T-helper 1 cell treated with Interleukin-12 subunit alpha and Interleukin-12 subunit beta and Interleukin-4 antibody, amounts not matched to agents 30 μg/mL and 1 μg/mL, for 36 hours (primary cell): ENCODE measurements around the gene EVA1A.

Source experiments
- H3K27ac Mint-ChIP-seq: one replicate; pipeline ENCODE4 v1.8.0; 2021; ENCODE audit warnings: mild to moderate bottlenecking, mixed read lengths
- H3K27me3 Mint-ChIP-seq: one replicate; pipeline ENCODE4 v1.8.0; 2021; ENCODE audit warnings: low read depth, mixed read lengths
- H3K36me3 Mint-ChIP-seq: one replicate; pipeline ENCODE4 v1.8.0; 2021; ENCODE audit warnings: low read depth, mixed read lengths
- H3K4me1 Mint-ChIP-seq: one replicate; pipeline ENCODE4 v1.8.0; 2021; ENCODE audit warnings: low read depth, mixed read lengths
- H3K4me3 Mint-ChIP-seq: one replicate; pipeline ENCODE4 v1.8.0; 2021; ENCODE audit warnings: mild to moderate bottlenecking, moderate library complexity, mixed read lengths
- H3K9me3 Mint-ChIP-seq: one replicate; pipeline ENCODE4 v1.8.0; 2021; ENCODE audit warnings: mixed read lengths

EVA1A gene

DNA sequence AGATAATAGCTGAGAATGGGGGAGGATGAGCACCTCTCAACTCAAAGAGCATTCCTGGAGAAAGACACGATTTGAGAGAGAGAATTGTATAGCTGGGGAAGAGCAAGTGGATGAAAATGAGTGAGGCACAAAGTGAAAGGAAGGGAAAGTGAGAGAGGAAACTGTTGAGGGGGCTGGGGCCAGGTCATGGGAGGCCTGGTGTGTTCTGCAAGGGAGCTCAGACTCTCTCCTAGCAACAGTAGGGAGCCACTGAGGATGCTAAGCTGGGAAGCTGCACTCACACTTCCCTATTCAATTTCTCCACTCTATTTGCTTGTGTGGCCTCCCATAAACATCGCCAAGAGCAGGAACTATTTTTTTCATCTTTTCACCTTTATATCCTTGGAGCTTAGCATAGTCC lies 14.8 kb downstream of the EVA1A start:
- Mint-ChIP-seq H3K9me3 (no peaks in the 10 kb centered on the region), H3K4me3 (no peak overlapping the region), H3K27me3 (peaks cover 16% of the 10 kb centered on the region), H3K36me3 (no peaks in the 10 kb centered on the region), H3K4me1 (no peaks in the 10 kb centered on the region), H3K27ac (no peak overlapping the region)

DNA sequence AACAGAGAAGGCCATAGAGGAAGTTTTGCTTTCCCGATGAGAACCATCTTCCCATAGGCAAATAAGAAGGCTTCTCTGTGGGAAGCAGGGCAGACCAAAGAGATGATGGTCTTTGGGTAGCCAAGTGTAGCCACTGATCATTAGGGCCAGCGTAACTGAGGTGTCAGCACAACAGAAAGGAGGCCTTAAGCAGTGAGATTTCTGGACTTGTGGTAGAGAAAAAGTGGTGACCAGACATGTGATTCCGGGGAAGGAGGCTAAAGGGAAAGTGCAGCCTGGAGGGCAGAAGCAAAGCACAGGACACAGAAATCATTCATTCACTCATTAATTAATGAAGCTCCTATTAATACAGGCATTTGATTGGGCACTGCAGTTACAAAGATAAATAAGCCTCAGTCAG lies 15.4 kb downstream of the EVA1A start:
- Mint-ChIP-seq H3K27me3 (peaks cover 15% of the 10 kb centered on the region), H3K9me3 (no peaks in the 10 kb centered on the region), H3K36me3 (no peaks in the 10 kb centered on the region), H3K4me3 (no peak overlapping the region), H3K27ac (no peak overlapping the region), H3K4me1 (no peaks in the 10 kb centered on the region)

DNA sequence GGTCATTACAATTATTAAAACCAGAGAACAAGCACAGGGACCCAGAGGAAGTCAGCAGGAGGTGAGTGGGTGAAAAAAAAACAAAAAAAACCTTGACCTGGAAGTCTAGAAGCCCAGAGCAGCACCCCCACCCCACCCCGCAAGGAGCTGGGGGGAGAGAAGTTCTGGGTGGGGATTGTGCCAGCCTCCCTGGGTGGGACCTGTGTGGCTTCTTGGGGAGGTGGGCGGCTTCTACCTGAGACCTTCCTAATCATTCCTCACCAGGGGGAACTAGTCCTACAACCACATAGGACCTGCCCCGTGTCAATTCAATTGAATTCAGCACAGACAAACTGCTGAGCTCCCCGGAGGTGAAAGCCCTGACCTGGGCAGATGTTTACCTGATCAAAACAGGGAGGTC lies 17.3 kb downstream of the EVA1A start:
- Mint-ChIP-seq H3K4me3 (no peak overlapping the region), H3K27ac (no peak overlapping the region), H3K9me3 (no peaks in the 10 kb centered on the region), H3K36me3 (no peaks in the 10 kb centered on the region), H3K4me1 (no peaks in the 10 kb centered on the region), H3K27me3 (peaks cover 17% of the 10 kb centered on the region)

DNA sequence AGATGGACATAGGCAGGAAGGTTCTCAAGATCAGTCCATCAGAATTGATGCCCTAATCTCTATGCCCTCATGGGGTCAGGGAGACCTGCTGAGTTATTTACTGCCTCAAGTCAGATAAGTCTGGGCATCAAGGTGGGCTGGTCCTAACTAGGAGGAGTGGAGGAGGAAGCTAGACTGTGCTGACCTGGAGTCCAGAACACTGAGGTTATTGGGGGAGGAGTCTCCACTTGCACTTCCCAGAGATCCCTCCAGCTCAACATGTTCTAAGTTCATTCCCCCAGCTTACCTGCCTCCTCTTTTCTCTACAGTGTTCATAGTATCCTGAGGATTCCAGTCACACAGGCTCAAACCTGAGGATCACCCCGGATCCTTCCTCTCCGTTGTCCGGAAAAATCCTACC lies 19.3 kb downstream of the EVA1A start:
- H3K4me3 Mint-ChIP-seq: no peak overlapping the region
- no peaks in the 10 kb centered on the region for H3K4me1 Mint-ChIP-seq
- H3K9me3 Mint-ChIP-seq: no peaks in the 10 kb centered on the region
- H3K36me3 Mint-ChIP-seq: no peaks in the 10 kb centered on the region
- H3K27ac Mint-ChIP-seq: no peak overlapping the region
- peaks cover 20% of the 10 kb centered on the region for H3K27me3 Mint-ChIP-seq

DNA sequence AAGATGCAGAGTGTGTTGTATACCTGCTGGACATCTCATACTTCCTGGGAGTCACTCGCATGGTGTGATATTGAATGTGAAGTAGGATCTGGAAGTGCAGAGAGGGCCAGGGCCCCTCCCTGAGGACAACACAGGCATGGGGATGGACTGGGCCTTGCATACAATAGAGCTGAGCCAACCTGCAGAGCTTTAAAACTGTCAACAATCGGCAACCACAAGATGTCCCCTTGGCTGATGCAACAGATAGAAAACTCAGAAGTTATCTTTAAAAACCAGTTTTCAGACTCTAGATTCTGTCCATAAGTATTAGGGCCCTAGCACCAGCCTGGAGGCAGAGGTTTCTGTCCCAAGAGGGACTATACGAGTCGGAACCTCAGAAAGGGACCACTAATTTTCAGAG lies 19.7 kb downstream of the EVA1A start:
- Mint-ChIP-seq H3K27ac (no peak overlapping the region), H3K4me1 (no peaks in the 10 kb centered on the region), H3K9me3 (no peaks in the 10 kb centered on the region), H3K27me3 (peaks cover 19% of the 10 kb centered on the region), H3K36me3 (no peaks in the 10 kb centered on the region), H3K4me3 (no peak overlapping the region)

DNA sequence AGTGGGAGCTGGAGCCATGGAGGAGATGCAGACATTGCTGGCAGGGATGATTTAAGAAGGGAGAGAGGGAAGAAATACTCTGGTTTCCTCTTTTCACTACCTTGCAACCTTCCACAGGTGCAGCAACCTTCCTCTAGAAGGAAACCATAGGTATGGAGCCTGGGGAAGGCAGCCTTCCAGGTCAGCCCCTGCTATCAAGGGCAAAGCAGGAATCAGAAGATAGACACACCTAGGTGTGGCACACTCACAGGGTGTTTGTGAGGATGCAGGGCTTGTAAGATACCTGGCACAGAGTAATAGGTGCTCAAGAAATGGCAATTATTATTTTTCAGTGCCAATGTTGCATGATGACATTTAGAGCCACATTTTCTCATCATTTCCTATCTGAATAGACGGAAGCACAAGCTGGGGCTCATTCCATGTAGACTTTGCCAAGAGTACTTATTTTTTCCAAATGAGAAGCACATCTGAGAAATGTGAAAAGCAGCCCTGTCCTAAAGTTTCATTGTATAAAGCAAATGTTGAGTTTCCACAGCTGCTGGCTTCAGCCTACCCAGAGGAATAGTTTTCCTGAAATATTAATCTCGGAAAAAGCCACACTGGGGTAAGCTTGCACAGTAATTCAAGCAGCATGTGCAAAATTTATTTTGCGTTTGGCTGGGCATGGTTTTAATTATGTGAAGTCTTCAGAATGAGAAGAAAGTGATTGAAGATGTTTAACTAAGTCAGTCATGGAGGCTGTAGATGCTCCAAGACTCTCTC lies 20.6 kb downstream of the EVA1A start:
- H3K4me3 Mint-ChIP-seq: no peak overlapping the region
- no peaks in the 10 kb centered on the region for H3K36me3 Mint-ChIP-seq
- no peaks in the 10 kb centered on the region for H3K9me3 Mint-ChIP-seq
- no peaks in the 10 kb centered on the region for H3K4me1 Mint-ChIP-seq
- H3K27ac Mint-ChIP-seq: no peak overlapping the region
- H3K27me3 Mint-ChIP-seq: peaks cover 10% of the 10 kb centered on the region

DNA sequence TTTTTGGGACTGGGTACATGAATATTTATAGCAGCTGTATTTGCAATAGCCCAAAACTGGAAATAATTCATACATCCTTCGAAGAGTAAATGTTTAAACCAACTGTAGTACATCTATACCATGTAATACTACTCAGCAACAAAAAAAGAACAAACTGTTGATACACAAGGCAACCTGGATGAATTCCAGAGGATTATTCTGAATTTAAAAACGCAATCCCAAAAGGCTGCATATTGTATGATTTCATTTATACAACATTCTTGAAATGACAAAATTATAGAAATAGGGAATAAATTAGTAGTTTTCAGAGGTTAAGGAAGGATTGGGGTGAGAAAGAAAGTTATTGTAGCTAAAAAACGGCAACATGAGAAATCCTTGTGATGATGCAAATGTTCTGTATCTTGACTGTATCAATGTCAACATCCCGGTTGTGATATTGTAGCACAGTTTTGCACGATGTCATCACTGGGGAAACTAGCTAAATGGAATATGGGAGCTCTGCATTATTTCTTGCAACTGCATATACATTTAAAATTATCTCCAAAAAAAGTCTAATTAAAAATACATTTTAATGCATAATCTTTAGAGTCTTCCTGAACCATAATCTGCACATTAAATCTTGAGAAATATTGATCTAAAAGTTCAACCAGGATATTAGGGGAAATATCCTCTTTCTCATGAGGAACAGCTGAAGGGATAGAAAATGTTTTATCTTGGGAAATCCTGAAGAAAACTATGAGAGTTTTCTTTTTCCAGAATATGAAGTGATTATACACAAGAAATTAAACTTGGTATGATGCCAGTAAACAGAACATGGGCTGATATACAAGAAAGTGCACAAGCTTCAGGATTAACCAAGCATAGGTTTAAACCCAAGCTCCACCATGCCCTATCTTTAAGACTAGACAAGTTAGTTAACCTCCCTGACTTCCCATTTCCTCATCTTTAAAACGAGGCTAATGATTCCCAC lies 21.9 kb downstream of the EVA1A start:
- Mint-ChIP-seq H3K9me3 (no peaks in the 10 kb centered on the region), H3K36me3 (no peaks in the 10 kb centered on the region), H3K4me1 (no peaks in the 10 kb centered on the region), H3K27ac (no peak overlapping the region), H3K4me3 (no peak overlapping the region), H3K27me3 (peaks cover 8% of the 10 kb centered on the region)

DNA sequence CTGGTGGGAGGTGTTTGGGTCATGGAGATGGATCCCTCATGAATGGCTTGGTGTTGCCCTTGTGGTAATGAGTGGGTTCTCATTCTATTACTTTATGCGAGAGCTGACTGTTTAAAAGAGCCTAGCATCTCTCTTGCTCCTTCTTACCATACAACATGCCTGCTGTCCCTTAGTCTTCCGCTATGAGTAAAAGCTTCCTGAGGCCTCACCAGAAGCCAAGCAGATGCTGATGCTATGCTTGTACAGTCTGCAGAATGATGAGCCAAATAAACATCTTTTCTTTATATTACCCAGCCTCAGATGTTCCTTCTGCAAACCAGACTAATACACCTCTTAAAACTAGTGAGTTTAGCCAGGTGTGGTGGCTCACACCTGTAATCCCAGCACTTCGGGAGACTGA lies 23.1 kb downstream of the EVA1A start:
- peaks cover 8% of the 10 kb centered on the region for H3K27me3 Mint-ChIP-seq
- H3K36me3 Mint-ChIP-seq: no peaks in the 10 kb centered on the region
- H3K27ac Mint-ChIP-seq: no peak overlapping the region
- H3K4me3 Mint-ChIP-seq: no peak overlapping the region
- no peaks in the 10 kb centered on the region for H3K9me3 Mint-ChIP-seq
- H3K4me1 Mint-ChIP-seq: no peaks in the 10 kb centered on the region

DNA sequence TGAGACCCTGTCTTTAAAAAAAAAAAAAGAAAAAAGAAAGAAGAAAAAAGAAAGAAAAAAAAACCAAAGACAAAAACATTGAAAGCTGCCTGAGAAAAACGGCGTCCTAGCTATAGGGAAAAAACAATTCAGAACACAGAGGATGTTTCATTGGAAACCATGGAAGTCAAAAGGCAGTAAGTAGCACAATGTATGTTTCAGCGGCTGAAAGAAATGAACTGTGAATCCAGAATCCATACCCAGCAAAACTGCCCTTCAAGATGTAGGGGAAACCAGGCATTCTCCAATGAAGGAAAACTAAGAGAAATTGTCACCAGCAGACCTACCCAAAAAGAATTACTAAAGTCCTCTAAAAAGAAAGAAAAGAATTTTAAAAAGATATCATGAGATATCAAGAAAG lies 27.6 kb downstream of the EVA1A start:
- Mint-ChIP-seq H3K36me3 (no peaks in the 10 kb centered on the region), H3K4me3 (no peak overlapping the region), H3K9me3 (no peaks in the 10 kb centered on the region), H3K27ac (no peak overlapping the region), H3K27me3 (peaks cover 10% of the 10 kb centered on the region), H3K4me1 (no peaks in the 10 kb centered on the region)

DNA sequence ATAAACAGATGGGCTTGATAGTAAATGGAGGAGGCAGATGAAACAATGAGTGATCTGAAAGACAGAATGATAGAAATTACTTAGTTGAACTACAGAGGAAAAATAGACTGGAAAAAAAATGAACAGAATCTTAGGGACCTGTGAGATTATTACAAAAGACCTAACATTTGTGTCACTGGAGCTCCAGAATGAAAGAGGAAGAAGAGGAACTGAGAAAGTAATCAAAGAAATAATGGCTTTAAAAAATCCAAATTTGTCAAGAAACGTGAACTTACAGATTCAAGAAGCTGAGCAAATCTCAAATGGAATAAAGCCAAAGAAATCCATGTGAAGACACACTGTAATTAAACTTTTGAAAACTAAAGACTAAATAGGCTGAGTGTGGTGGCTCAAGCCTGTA lies 28.3 kb downstream of the EVA1A start:
- H3K9me3 Mint-ChIP-seq: no peaks in the 10 kb centered on the region
- peaks cover 10% of the 10 kb centered on the region for H3K27me3 Mint-ChIP-seq
- H3K4me3 Mint-ChIP-seq: no peak overlapping the region
- H3K27ac Mint-ChIP-seq: no peak overlapping the region
- H3K36me3 Mint-ChIP-seq: no peaks in the 10 kb centered on the region
- H3K4me1 Mint-ChIP-seq: no peaks in the 10 kb centered on the region

DNA sequence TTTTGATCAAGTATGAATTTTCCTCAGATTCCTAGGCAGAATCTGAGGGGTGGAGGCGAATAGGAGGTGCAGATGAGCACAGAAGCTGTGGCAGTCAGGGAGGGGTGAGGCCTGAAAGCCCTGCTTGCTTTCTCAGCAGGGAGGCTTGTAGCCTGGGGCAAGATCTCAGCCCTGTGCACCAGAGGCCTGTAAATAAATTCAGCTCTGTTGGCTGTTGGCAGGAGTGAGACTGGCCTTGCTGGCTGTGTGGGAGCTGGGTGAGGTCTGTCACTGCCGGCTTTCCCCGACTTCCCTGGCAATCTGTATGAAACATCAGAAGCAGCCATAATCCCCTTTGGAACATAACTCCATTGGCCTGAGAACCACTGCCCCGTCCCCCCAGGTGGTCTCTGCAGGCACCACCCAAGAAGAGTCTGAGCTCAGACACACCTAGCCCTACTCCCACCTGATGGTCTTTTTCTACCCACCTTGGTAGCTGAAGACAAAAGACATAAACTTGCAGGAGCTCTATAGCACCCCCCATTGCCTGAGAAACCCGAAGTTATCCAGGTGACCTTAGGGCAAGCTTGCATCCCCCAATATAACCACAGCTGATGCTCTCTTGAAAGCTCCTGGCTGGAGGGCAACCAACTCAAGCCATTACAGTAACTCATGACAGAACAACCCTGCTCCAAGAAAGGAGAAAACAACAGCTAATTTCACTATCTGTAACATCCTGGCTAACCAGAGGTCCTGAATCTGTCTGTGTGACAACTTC lies 32.3 kb downstream of the EVA1A start:
- Mint-ChIP-seq H3K4me1 (no peaks in the 10 kb centered on the region), H3K36me3 (no peaks in the 10 kb centered on the region), H3K27me3 (peaks cover 11% of the 10 kb centered on the region), H3K27ac (no peak overlapping the region), H3K9me3 (no peaks in the 10 kb centered on the region), H3K4me3 (no peak overlapping the region)

DNA sequence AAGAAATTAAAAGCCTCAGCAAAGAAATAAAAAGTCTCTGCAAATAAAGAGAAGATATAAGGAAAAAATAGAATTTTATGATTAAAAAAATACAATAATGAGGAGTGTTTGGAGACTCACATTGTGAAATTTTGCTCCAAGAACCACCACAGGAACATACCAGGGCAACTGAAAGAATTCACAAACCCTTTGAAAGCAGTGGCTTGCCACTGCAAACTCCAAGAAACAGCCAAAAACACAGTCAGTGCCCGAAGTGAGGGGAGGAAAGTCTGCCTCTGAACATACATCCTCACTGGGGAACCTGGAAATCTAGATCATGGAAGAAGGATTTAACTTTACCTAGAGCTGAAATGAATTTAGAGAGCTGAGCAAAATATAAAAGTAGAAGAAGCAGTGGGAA lies 33.1 kb downstream of the EVA1A start:
- Mint-ChIP-seq H3K4me1 (no peaks in the 10 kb centered on the region), H3K4me3 (no peak overlapping the region), H3K27ac (no peak overlapping the region), H3K9me3 (no peaks in the 10 kb centered on the region), H3K36me3 (no peaks in the 10 kb centered on the region), H3K27me3 (peaks cover 11% of the 10 kb centered on the region)

DNA sequence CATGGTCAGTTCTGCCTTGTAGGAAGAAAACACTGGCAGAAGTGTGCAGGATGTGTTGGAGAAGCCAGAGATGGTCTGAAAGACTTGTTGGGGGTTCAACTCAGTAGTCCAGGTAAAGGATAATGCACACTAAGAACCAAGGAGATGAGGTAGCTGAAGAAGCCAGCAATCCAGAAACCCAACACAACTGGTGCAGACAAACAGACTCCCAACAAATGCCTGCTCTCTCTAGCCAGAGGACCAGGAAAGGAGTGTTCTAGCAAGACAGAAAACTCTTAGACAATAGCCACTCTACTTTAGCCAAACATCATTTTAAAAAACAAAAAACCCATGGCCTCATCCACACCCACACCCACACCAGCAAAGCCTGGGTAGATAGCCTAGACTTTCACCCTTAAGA lies 33.9 kb downstream of the EVA1A start:
- Mint-ChIP-seq H3K4me3 (no peak overlapping the region), H3K27ac (no peak overlapping the region), H3K9me3 (no peaks in the 10 kb centered on the region), H3K27me3 (peaks cover 8% of the 10 kb centered on the region), H3K36me3 (no peaks in the 10 kb centered on the region), H3K4me1 (no peaks in the 10 kb centered on the region)

DNA sequence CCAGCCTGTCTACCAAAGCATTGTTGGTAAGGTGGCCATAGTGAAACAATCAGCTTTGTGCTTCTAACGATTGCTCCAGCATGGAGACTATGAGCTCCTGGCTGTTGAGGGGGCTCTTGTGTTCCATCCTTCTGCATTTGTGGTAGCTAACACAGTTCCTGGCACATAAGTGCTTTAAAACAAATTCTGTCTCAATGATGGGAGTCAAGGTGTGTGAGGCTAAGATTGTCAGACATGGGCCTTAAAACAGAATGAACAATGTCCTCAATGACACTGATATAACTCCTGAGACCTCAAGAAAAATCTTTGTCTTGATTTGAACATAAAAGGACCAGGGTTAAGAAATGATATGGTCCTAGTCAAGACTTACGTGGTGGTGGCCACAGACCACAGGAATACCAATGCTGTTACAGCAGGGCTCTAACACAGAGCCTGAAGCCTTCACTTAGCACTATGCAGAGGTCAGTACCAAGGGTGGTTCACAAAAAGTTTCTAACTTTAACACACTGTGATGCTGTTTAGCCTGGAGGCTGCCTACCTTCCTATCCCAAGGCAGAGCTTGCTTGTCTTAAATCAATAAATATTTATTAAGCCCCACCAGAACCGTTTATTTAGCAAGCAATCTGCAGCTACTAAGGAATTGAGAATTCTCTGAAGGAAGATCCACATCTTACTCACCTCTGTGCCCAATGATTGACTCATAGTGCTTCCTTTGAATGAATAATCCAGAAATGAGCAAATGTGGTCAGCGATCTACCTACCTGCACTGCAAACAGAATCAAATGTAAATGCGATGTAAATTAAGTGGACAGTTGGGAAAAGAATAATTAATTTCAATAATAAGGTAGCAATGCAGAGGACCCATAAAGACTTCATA lies 35.1 kb downstream of the EVA1A start:
- no peaks in the 10 kb centered on the region for H3K4me1 Mint-ChIP-seq
- no peak overlapping the region for H3K4me3 Mint-ChIP-seq
- H3K36me3 Mint-ChIP-seq: no peaks in the 10 kb centered on the region
- H3K27me3 Mint-ChIP-seq: peaks cover 8% of the 10 kb centered on the region
- no peak overlapping the region for H3K27ac Mint-ChIP-seq
- no peaks in the 10 kb centered on the region for H3K9me3 Mint-ChIP-seq
